ENCODE data around the gene TRIM15.
"Not testable (repeated sequence)": the region's sequence is repeated elsewhere in the genome, so short reads cannot be mapped to it uniquely, and the experiment has no call there.

The TRIM15 gene

DNA sequence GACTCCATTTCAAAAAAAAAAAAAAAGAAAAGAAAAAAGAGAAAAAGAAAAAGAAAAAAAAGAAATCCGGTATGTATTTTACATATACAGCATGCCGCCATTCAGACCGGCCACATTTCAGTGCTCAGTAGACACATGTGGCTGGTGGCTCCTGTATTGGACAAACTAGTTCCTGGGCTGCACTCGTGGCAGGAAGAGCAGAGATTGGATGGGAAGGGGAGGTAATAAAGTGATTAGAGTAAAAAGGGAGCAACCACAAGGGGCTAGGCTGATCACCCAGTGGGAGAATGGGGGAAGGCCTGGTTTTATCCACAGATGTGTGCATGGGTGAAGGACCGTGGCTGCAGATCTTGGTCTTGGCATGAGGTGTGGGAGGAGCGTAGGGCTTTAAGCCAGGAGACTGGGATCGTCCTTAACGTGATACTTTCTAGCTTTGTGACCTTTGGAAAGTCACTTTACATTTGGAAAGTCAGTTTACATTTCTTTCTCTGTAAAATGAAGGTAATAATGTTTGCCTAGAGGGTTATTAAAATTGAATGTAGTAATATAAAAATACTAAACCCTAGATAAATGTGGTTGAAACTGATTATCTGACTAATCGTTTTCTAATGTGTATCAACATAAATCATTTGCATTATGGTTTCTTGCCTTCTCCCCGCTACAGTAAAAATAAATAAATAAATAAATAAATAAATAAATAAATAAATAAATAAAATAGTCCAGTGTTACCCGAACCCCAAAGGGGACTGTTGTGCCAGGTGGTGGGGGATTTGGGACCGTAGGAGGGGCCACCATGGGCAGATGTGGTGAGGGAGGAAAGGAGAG is 869 bp upstream of the TRIM15 start:
- Histone ChIP-seq H3F3A (ENCODE audit: insufficient read depth) (no peaks in the 10 kb centered on the region), H2AFZ (ENCODE audit: low read depth, low read length, severe bottlenecking) (no peak overlapping the region), H3K9me2 (replicated peaks; ENCODE audit: insufficient read depth, low read length) (no peaks in the 10 kb centered on the region), H3K4me3 (ENCODE audit: insufficient read depth, low read length, poor library complexity, severe bottlenecking) (no peak overlapping the region), H3K9ac (ENCODE audit: low read length) (no peak overlapping the region), H3K27me3 (ENCODE audit: low read length) (no peaks in the 10 kb centered on the region; the same call in 1 of the 2 replicates), H3K9me3 (ENCODE audit: insufficient read depth, low read length) (no peaks in the 10 kb centered on the region), H3K79me2 (ENCODE audit: insufficient read depth, low read length) (no peaks in the 10 kb centered on the region), H3K27ac (ENCODE audit: low read depth, low read length) (no peak overlapping the region), H3K36me3 (ENCODE audit: low read length) (no peaks in the 10 kb centered on the region), H4K20me1 (ENCODE audit: low read depth, low read length) (no peaks in the 10 kb centered on the region), H3K4me2 (ENCODE audit: low read depth, low read length, poor library complexity, severe bottlenecking) (no peak overlapping the region)
- TF ChIP-seq, protein P1, sequence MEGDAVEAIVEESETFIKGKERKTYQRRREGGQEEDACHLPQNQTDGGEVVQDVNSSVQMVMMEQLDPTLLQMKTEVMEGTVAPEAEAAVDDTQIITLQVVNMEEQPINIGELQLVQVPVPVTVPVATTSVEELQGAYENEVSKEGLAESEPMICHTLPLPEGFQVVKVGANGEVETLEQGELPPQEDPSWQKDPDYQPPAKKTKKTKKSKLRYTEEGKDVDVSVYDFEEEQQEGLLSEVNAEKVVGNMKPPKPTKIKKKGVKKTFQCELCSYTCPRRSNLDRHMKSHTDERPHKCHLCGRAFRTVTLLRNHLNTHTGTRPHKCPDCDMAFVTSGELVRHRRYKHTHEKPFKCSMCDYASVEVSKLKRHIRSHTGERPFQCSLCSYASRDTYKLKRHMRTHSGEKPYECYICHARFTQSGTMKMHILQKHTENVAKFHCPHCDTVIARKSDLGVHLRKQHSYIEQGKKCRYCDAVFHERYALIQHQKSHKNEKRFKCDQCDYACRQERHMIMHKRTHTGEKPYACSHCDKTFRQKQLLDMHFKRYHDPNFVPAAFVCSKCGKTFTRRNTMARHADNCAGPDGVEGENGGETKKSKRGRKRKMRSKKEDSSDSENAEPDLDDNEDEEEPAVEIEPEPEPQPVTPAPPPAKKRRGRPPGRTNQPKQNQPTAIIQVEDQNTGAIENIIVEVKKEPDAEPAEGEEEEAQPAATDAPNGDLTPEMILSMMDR (IDR thresholded peaks at IDR 0.05; ENCODE audit: insufficient read depth, low read length, poor library complexity, severe bottlenecking) = no peak
- TF ChIP-seq EZH2phosphoT487 (conservative IDR thresholded peaks at IDR 0.05; ENCODE audit: low read length) = no peak

DNA sequence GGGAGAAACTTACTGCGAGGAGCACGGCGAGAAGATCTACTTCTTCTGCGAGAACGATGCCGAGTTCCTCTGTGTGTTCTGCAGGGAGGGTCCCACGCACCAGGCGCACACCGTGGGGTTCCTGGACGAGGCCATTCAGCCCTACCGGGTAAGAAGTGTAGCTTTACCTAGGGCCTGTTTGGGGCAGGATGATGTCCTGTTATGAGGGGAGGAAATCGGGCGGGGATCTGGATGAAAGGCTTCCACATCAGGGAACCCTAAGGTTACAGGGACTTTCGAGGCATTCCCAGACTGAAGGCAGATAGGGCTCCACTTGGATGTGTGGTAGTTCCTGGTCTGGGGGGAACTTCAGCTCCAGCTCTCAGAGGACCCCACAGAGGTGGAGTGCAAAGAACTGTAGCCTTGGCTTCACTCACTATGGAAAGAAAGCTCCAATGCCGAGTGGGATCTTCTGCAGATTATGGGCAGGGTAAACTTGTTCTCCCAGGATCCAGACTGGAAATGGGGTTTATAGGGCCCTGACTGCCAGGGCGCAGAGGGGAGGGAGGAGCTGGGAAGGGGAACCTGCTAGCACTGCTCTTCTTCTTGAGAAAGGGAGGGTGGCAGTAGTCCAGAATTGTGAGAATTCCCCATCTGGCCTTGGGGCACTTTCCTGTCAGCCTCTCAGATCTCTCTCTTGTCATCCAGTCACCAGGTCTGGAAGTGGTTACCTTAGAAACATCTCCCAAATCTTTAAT is 740 bp downstream of the TRIM15 start:
- no peak overlapping the region for H2AFZ ChIP-seq (ENCODE audit: low read depth, low read length, severe bottlenecking)
- H4K20me1 ChIP-seq (ENCODE audit: low read depth, low read length) = no peaks in the 10 kb centered on the region
- no peaks in the 10 kb centered on the region for H3K36me3 ChIP-seq (ENCODE audit: low read length)
- TF ChIP-seq, protein P1 (IDR thresholded peaks at IDR 0.05; ENCODE audit: insufficient read depth, low read length, poor library complexity, severe bottlenecking) = no peak
- no peak for TF ChIP-seq EZH2phosphoT487 (conservative IDR thresholded peaks at IDR 0.05; ENCODE audit: low read length)
- H3K4me3 ChIP-seq (ENCODE audit: insufficient read depth, low read length, poor library complexity, severe bottlenecking) = no peak overlapping the region
- H3K9me3 ChIP-seq (ENCODE audit: insufficient read depth, low read length) = no peaks in the 10 kb centered on the region
- no peaks in the 10 kb centered on the region for H3K79me2 ChIP-seq (ENCODE audit: insufficient read depth, low read length)
- no peak overlapping the region for H3K4me2 ChIP-seq (ENCODE audit: low read depth, low read length, poor library complexity, severe bottlenecking)
- no peak overlapping the region for H3K9ac ChIP-seq (ENCODE audit: low read length)
- H3K27ac ChIP-seq (ENCODE audit: low read depth, low read length) = no peak overlapping the region
- no peaks in the 10 kb centered on the region for H3K9me2 ChIP-seq (replicated peaks; ENCODE audit: insufficient read depth, low read length)
- no peaks in the 10 kb centered on the region for H3F3A ChIP-seq (ENCODE audit: insufficient read depth)
- H3K27me3 ChIP-seq (ENCODE audit: low read length) = no peaks in the 10 kb centered on the region; the same call in 1 of the 2 replicates

DNA sequence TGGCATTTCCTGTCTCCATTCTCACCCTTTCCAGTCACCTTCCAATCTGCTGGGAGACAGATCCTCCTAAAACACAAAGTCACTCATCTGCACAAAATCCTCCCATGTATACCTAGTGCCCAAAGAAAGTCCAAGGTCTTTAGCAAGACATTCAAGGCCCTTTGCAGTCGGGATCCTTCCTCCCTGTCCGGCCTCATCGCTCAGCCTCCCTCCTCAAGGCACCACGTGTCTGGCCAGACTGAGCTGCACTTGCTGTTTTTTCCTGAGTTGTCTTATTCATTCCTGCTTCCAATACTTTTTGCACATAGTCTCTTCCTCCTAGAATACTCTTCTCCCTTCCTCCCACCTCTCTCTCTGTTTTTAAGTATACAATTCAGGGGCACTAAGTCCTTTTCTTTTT is 1.4 kb downstream of the TRIM15 start:
- no peaks in the 10 kb centered on the region for H3F3A ChIP-seq (ENCODE audit: insufficient read depth)
- no peaks in the 10 kb centered on the region for H3K79me2 ChIP-seq (ENCODE audit: insufficient read depth, low read length)
- H3K9ac ChIP-seq (ENCODE audit: low read length) = no peak overlapping the region
- no peaks in the 10 kb centered on the region for H3K9me3 ChIP-seq (ENCODE audit: insufficient read depth, low read length)
- no peaks in the 10 kb centered on the region for H3K36me3 ChIP-seq (ENCODE audit: low read length)
- H3K27ac ChIP-seq (ENCODE audit: low read depth, low read length) = no peak overlapping the region
- H3K4me2 ChIP-seq (ENCODE audit: low read depth, low read length, poor library complexity, severe bottlenecking) = no peak overlapping the region
- H3K27me3 ChIP-seq (ENCODE audit: low read length) = no peaks in the 10 kb centered on the region; the same call in 1 of the 2 replicates
- no peak overlapping the region for H2AFZ ChIP-seq (ENCODE audit: low read depth, low read length, severe bottlenecking)
- H3K4me3 ChIP-seq (ENCODE audit: insufficient read depth, low read length, poor library complexity, severe bottlenecking) = no peak overlapping the region
- H3K9me2 ChIP-seq (replicated peaks; ENCODE audit: insufficient read depth, low read length) = no peaks in the 10 kb centered on the region
- TF ChIP-seq, protein P1 (IDR thresholded peaks at IDR 0.05; ENCODE audit: insufficient read depth, low read length, poor library complexity, severe bottlenecking) = no peak
- no peak for TF ChIP-seq EZH2phosphoT487 (conservative IDR thresholded peaks at IDR 0.05; ENCODE audit: low read length)
- no peaks in the 10 kb centered on the region for H4K20me1 ChIP-seq (ENCODE audit: low read depth, low read length)

- H3K9me2 ChIP-seq (replicated peaks; ENCODE audit: insufficient read depth, low read length); H3K9me3 ChIP-seq (ENCODE audit: insufficient read depth, low read length); H2AFZ ChIP-seq (ENCODE audit: low read depth, low read length, severe bottlenecking); H3K9ac ChIP-seq (ENCODE audit: low read length); H3K4me2 ChIP-seq (ENCODE audit: low read depth, low read length, poor library complexity, severe bottlenecking); H3K27ac ChIP-seq (ENCODE audit: low read depth, low read length); H3K79me2 ChIP-seq (ENCODE audit: insufficient read depth, low read length); H3F3A ChIP-seq (ENCODE audit: insufficient read depth); H3K27me3 ChIP-seq (ENCODE audit: low read length); H3K4me3 ChIP-seq (ENCODE audit: insufficient read depth, low read length, poor library complexity, severe bottlenecking); H3K36me3 ChIP-seq (ENCODE audit: low read length); H4K20me1 ChIP-seq (ENCODE audit: low read depth, low read length): not testable (repeated sequence)
Measured at GRCh38 chr6:30165238-30165637, 1.9 kb downstream of the TRIM15 start.
